GM18909 (cell line): ENCODE measurements around the gene SSH2.
"Not testable (repeated sequence)": the region's sequence is repeated elsewhere in the genome, so short reads cannot be mapped to it uniquely, and the experiment has no call there.

Source experiments
- ATAC-seq: cut with Tn5 transposase; IDR thresholded peaks from one replicate; pipeline ENCODE4 v1.9.1; 2021; ENCODE audit warnings: mild to moderate bottlenecking; ENCODE audit not compliant: unreplicated experiment, poor library complexity

The SSH2 gene

GRCh38 chr17:29686993-29687590, 242.9 kb downstream of the SSH2 start:
- ATAC-seq = no peak

DNA sequence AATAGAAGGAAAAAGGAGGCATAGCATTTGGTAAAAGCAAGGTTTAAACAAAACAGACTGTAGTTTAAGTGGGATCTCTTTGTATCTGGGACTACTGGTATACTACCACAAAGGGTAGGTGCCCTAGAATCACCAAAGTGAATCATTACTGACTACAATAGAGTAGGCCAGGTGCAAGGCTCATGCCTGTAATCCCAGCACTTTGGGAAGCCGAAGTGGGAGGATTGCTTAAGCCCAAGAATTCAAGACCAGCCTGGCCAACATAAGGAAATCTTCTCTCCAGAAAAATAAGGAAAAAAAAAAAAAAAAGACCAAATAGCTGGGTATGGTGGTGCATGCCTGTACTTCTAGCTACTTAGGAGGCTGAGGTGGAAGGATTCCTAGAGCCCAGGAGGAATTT, 246.5 kb downstream of the SSH2 start:
- ATAC-seq = no peak

- ATAC-seq = no peak
Measured at GRCh38 chr17:29682987-29683386, 247.0 kb downstream of the SSH2 start.

DNA sequence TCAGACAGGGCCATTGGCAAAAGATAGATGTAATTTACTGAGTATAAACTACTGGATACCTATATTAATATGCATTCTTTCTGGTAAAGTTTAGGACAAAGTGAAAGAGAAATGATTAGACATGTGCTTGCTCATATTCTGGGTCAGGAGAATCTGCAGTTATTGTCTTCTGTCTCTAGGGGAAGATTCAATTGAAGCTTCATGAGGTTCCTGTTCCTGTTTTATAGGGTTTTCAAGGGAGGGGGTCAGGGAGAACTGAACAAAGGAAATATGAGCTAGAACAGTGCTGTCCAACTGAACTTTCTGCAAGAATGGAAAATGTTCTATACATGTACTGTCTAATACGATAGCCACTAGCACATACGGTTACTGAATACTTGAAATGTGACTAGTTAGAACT, 248.0 kb downstream of the SSH2 start:
- ATAC-seq = no peak

GRCh38 chr17:29677824-29678223, 252.2 kb downstream of the SSH2 start:
- no peak for ATAC-seq

- ATAC-seq = no peak
Measured at GRCh38 chr17:29677221-29677791, 252.7 kb downstream of the SSH2 start.

GRCh38 chr17:29675961-29676360, 254.1 kb downstream of the SSH2 start:
- not testable (repeated sequence) for ATAC-seq

- ATAC-seq = no peak
Measured at GRCh38 chr17:29674281-29674680, 255.7 kb downstream of the SSH2 start.

DNA sequence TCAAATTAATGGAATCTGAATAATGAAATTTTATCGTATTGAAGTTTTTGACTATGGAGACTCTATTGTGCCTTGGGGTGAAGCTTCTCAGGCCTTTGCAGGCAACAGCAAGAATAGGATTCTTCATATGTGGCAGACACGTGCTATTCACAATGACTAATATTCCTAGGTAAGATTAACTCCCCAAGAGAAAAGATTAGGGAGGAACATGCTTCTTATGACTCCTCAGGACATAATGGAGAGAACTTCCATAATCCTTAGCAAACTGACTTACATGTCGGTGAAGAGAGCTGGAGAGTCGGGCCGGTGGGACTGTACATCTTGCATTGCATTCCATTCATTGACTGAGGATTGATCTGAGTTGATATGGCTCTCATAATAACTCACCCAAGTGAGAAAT, 258.4 kb downstream of the SSH2 start:
- ATAC-seq = no peak

DNA sequence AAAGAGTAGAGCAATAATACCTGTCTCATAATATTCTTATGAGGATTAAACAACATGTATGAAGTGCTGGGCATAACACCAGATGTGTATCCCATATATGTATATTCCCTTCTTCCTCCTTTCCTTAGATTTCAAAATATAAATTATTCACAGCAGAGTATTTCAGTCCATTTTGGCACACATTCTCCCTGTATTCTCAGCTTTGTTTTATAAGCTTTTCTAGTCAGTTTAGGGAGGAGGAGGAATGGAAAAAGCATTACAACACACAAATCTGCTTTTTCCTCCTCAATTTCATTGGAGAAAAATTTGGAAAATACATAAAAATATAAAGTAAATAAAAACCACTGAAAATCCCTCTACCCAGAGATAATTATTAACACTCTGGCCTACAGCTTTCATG, 260.8 kb downstream of the SSH2 start:
- no peak for ATAC-seq

- no peak for ATAC-seq
Measured at GRCh38 chr17:29667969-29668368, 262.1 kb downstream of the SSH2 start.

DNA sequence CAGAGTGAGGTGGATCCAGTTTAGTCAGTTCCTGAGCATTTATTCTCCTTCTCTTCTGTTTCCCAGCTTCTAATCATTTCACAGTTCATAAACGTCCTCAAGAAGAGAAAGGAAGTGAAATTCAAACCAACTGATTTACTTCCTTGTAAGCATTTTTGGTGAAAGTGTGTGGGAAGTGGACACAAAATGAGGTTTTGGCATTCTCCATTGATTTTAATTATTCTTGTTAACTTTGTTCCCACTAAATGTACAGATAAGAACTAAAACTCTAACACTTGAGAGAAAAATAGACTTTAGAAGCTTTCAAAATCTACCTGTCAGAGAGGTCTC, 264.6 kb downstream of the SSH2 start:
- ATAC-seq = no peak

DNA sequence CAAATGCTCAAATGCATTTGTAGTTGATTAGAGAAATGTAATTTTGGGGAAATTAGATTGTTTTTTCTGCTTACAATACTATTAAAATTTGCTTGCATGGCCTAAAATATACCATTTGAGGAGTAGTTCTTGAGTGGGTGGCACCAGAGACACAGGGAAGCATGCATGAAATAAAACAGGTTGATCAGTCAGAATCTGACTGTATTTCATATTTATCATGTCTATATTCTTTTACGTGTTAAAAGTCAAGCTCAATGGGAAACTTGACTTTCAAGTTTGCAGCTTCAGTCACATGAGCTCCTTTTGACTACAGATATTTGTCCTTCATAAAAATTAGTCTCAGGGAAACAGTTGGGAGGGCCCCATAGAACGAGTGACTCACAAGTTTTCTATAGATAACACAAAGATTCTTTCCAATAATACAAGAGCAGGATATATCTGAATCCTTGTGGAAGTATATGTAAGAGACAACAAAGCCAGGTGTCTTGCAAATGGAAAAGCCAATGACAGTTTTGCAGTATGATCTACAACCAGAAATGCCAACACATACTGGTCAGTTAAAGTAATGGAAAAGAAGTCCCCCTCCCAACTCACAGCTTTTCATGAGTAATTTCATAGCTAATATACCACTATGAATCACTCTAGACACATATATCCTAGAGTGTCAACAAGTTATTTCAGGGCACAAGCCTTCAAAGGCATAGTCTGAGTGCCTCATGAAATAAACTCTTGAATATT, 265.1 kb downstream of the SSH2 start:
- no peak for ATAC-seq

- ATAC-seq = no peak
Measured at GRCh38 chr17:29663155-29663554, 266.9 kb downstream of the SSH2 start.

DNA sequence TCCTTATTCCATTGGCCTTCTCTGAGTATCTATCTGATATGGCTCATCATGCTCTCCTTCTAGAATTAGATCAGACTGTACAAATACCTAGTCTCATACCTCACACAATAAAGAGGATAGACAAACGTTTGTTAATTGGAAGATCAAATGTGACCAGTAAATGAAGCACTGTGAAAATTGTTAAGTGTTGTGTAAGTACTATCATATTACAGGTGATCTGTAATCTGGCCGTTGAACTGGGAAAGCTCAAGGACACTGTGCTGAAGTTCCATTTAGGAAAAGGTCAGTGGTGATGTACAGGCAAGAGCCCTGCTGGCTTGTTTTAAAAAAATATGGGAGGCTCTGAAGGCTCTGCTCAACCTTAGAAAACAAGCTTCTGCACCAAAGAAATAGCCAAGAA, 268.8 kb downstream of the SSH2 start:
- ATAC-seq = no peak

- ATAC-seq = no peak
Measured at GRCh38 chr17:29659155-29659554, 270.9 kb downstream of the SSH2 start.

DNA sequence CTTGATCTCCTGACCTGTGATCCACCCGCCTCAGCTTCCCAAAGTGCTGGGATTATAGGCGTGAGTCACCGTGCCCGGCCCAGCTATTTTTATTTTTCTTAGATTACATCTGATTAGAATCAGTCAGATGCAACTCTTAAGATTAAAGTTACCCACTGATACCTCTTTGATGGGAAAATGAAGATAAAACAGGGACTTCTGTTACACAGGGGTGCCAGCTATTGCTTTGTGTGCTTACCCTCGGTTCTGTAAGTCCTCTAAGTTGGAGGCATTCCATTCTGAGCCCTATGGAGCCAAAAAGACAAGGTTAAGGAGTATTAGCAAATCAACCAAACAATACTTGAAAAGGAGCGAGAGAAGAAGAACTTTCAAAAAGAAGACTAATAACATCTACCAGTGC, 274.7 kb downstream of the SSH2 start:
- no peak for ATAC-seq

DNA sequence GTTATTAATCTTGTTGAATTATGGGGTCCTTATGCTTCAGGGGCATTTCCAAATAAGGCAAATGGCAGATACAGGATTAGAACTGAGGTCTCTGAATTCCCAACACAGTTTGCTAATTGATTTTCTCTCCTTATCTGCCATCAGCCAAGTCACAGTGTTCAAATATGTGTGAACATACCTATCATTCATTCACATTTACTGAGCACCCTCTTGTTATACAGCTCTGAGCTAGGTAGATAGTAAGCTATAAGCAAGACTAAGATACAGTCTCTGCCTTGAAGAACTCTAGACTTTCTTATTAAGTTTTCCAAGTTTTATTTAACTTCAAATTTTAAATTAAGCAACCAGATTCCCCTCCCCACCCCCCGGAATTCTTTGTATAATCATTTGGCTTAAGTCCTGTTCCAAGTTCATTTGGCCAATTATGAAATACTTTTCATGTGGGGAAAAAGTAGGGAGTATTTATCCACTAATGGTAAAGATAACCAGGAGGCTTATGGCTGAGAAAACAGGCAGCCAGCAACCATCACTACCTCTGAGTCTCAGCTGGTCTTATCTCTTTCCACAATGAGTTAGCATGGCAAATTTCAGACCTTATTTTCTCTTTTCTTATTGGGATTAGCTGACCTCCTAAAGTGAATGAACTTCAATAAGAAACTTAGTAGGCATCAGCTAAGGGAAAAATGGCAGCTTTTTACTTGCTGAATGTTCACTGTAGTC, 275.9 kb downstream of the SSH2 start:
- no peak for ATAC-seq

DNA sequence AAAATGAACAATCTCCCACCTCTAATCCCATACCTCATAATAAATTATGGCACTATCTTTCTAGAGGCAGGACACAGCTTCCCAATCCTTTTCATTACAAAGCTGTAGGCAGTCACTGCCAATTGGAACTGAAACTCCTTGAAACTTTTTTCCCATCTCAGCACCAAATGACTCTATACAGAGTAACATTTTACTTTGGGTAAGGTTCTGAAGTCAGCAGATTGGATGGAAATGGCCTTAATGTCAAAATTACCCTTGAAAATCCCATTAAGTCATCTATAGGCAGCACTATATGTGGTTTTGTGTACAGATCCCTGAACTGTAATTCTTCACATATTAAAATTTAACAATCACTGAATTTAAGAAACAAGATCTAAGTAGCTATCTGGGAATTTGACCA, 277.1 kb downstream of the SSH2 start:
- no peak for ATAC-seq

- ATAC-seq = not testable (repeated sequence)
Measured at GRCh38 chr17:29651913-29652312, 278.1 kb downstream of the SSH2 start.

- no peak for ATAC-seq
Measured at GRCh38 chr17:29650396-29650795, 279.6 kb downstream of the SSH2 start.
